22Rv1 (cell line): ENCODE data around the gene WASF3.

Source experiments
- ZFX ChIP-seq: fragments of 450-650 bp; IDR thresholded peaks from 2 replicates; pipeline ENCODE4 v1.6.1; 2017; ENCODE audit warnings: antibody characterized with exemption, borderline replicate concordance
- TF ChIP-seq, protein P1 (sequence below): fragments of 450-650 bp; IDR thresholded peaks from 2 replicates; pipeline ENCODE4 v1.5.1; 2017; ENCODE audit warnings: mild to moderate bottlenecking

DNA sequence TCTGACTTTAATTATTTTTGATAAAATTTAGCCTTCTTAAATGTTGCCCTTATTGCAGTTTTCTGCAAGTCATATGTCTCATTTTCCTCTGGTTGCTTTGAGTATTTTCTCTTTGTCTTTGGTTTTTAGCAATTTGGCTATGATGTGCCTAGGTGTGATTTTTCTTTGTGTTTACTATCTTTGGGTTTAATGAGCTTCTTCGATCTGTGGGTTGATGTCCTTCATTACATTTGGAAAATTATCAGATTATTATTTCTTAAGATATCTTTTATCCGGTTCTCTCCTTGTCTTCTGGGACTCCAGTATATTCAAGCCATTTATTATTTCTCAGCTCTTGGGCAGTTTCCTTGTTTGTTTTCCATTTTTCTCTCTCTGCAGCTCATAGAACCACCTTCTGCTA is 39.0 kb downstream of the WASF3 start:
- TF ChIP-seq, protein P1, sequence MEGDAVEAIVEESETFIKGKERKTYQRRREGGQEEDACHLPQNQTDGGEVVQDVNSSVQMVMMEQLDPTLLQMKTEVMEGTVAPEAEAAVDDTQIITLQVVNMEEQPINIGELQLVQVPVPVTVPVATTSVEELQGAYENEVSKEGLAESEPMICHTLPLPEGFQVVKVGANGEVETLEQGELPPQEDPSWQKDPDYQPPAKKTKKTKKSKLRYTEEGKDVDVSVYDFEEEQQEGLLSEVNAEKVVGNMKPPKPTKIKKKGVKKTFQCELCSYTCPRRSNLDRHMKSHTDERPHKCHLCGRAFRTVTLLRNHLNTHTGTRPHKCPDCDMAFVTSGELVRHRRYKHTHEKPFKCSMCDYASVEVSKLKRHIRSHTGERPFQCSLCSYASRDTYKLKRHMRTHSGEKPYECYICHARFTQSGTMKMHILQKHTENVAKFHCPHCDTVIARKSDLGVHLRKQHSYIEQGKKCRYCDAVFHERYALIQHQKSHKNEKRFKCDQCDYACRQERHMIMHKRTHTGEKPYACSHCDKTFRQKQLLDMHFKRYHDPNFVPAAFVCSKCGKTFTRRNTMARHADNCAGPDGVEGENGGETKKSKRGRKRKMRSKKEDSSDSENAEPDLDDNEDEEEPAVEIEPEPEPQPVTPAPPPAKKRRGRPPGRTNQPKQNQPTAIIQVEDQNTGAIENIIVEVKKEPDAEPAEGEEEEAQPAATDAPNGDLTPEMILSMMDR = no peak
- TF ChIP-seq ZFX = no peak
